Transverse colon (tissue), 4 donors: Measurements from ENCODE around the gene GPR108. TPM values are rescaled to one million over a fixed set of nuclear protein-coding genes. Genes with fewer than 3 reads are reported as not detected.

Experiments
- DNase-seq: peaks from one replicate; pipeline ENCODE4 v3.0.0-alpha.2; 2019
- H3K27ac ChIP-seq, 4 donors: fragments of 200-600 bp; sonication (generic); 2 replicates each; pipeline ENCODE4 v1.5.1; 2016 to 2018; ENCODE audit warnings: inconsistent platforms in 4 of 4
- H3K27me3 ChIP-seq: fragments of 200-600 bp; sonication (generic); 2 replicates; pipeline ENCODE4 v1.5.1; 2017; ENCODE audit warnings: inconsistent platforms
- H3K36me3 ChIP-seq, 4 donors: fragments of 200-600 bp; sonication (generic); 2 replicates each; pipeline ENCODE4 v1.5.1; 2017 to 2019; ENCODE audit warnings: inconsistent platforms in 4 of 4
- H3K4me1 ChIP-seq, 4 donors: fragments of 200-600 bp; sonication (generic); 2 replicates each; pipeline ENCODE4 v1.5.1; 2017 to 2020; ENCODE audit warnings: inconsistent platforms in 4 of 4
- H3K4me3 ChIP-seq, 4 donors: fragments of 200-600 bp; sonication (generic); 1 replicate in 1 of 4; 2 replicates in 3 of 4; pipeline versions ENCODE4 v1.5.1 to v1.6.1; 2017 to 2019; ENCODE audit warnings: inconsistent platforms in 4 of 4
- H3K9me3 ChIP-seq, 2 donors: fragments of 200-600 bp; sonication (generic); 2 replicates each; pipeline ENCODE4 v1.5.1; 2017 to 2019; ENCODE audit warnings: inconsistent platforms in 2 of 2
- EP300 ChIP-seq: sonication (generic); formaldehyde crosslinking; IDR thresholded peaks from one replicate; pipeline ENCODE4 v1.6.1; 2017; ENCODE audit warnings: antibody characterized with exemption, low read depth
- POLR2A ChIP-seq: fragments of 450-650 bp; IDR thresholded peaks from one replicate; pipeline ENCODE4 v1.6.1; 2016; ENCODE audit warnings: antibody characterized with exemption, mild to moderate bottlenecking, moderate library complexity
- POLR2AphosphoS5 ChIP-seq, 3 donors: sonication (generic); formaldehyde crosslinking; IDR thresholded peaks; one replicate each; pipeline ENCODE4 v1.6.1; 2016; ENCODE audit warnings: antibody characterized with exemption in 3 of 3
- WGBS, 2 donors: methylation state at CpG; one replicate each; pipeline ENCODE4 v1.1.5; 2018; ENCODE audit warnings: low coverage in 1 of 2; 5-methylcytosine and 5-hydroxymethylcytosine counted together
- in situ Hi-C, 4 donors: fragments of 200-750 bp; cut with MboI; loops; one replicate each; pipeline versions ENCODE4 v1.15.0 to v1.15.1; 2017; ENCODE audit warnings: low sequenced_read_pairs in 3 of 4, low pct_ligation_motif_present in 1 of 4, low pct_unique_long_range_greater_than_20kb in 1 of 4
- intact Hi-C: fragments of 100-400 bp; cut with DNase I; formaldehyde crosslinking; loops from one replicate; pipeline ENCODE4 v1.15.1; 2023; ENCODE audit warnings: low total_unique reads
- total RNA-seq, 4 donors: library from RNA; depleted of rRNA; stranded (reverse); fragments of >200 nt; gene quantifications; one replicate each; pipeline ENCODE4 v1.1.0, GENCODE V29; 2016
- TF ChIP-seq, protein P1 (sequence below), 5 experiments: fragments of 200-600 bp in 3 of 5; fragments of 450-650 bp in 2 of 5; sonication (generic) in 3 of 5; IDR thresholded peaks; 1 replicate in 2 of 5; 2 replicates in 3 of 5; pipeline ENCODE4 v1.5.1; 2016 to 2017; ENCODE audit warnings: antibody characterized with exemption in 5 of 5, inconsistent platforms in 3 of 5, mild to moderate bottlenecking in 2 of 5, moderate library complexity in 1 of 5

Gene GPR108
- total RNA-seq, 4 donors from 2014 or later = 38.0 to 118 (median 90.6) TPM

DNA sequence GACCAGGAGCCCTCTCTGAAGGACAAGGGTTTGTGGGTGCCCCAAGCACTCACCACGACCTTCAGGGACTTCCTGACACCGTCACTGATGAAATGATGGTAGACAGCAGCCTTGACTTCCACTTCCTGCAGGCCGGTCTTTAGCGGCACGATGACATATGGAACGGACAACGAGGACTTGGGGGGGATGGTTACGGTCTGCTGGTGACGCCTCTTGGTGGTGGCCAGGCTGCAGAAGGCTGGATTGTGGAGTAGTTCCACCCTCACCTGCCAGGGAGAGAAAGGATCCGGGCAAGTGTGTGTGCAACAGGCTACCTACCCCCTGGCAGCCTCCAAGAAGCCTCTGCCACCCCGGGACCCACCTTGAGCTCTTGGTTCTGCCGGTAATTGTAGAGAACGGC, 40.1 kb downstream of the GPR108 start:
- WGBS, 2 donors = 66% methylated on average over 13 of the region's 13 CpGs; no CpG with 5 or more reads in 1 of the 2 donors
- in situ Hi-C loops = no loop called here
- no peak for DNase-seq
- H3K4me3 ChIP-seq = no peak overlapping the region
- no peaks in the 10 kb centered on the region for H3K27me3 ChIP-seq
- no peaks in the 10 kb centered on the region for H3K36me3 ChIP-seq
- H3K27ac ChIP-seq = no peak overlapping the region
- intact Hi-C loops = no loop called here
- no peaks in the 10 kb centered on the region for H3K9me3 ChIP-seq
- no peaks in the 10 kb centered on the region for H3K4me1 ChIP-seq
- TF ChIP-seq, protein P1, sequence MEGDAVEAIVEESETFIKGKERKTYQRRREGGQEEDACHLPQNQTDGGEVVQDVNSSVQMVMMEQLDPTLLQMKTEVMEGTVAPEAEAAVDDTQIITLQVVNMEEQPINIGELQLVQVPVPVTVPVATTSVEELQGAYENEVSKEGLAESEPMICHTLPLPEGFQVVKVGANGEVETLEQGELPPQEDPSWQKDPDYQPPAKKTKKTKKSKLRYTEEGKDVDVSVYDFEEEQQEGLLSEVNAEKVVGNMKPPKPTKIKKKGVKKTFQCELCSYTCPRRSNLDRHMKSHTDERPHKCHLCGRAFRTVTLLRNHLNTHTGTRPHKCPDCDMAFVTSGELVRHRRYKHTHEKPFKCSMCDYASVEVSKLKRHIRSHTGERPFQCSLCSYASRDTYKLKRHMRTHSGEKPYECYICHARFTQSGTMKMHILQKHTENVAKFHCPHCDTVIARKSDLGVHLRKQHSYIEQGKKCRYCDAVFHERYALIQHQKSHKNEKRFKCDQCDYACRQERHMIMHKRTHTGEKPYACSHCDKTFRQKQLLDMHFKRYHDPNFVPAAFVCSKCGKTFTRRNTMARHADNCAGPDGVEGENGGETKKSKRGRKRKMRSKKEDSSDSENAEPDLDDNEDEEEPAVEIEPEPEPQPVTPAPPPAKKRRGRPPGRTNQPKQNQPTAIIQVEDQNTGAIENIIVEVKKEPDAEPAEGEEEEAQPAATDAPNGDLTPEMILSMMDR (IDR thresholded peaks at IDR 0.05) = no peak
- TF ChIP-seq POLR2A = no peak
- TF ChIP-seq EP300 = no peak
- TF ChIP-seq POLR2AphosphoS5 (IDR thresholded peaks at IDR 0.05) = no peak

DNA sequence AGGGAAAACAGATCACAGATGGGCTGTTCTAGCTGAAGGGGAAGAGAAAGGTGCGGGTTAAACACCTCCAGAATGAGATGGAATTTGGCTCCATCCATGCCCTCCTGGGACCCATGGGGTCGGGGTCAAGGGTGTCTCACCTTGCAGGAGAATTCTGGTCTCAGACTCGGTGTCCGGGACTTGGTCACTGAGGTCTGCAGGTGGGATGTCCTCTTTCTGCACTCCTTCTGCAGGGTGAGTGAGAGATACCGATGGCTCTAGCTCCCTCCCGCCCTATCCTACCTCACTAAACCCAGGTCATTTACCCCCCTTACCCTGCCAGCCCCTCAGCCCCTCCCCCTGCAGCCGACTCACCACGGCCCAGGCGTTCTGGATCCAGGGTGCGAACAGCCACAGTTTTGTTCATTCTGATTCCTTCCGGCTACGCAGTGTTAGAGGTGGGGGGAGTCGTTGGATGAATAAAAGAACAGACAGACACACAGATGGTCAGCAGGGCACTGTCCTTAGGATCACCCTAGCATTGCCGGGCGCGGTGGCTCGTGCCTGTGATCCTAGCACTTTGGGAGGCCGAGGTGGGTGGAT, 41.0 kb downstream of the GPR108 start:
- Histone ChIP-seq H3K4me1 (no peaks in the 10 kb centered on the region), H3K27ac (no peak overlapping the region), H3K4me3 (no peak overlapping the region), H3K27me3 (no peaks in the 10 kb centered on the region), H3K36me3 (no peaks in the 10 kb centered on the region), H3K9me3 (no peaks in the 10 kb centered on the region)
- intact Hi-C loops (no loop called here), in situ Hi-C loops (no loop called here)
- no peak for DNase-seq
- TF ChIP-seq POLR2A (no peak), POLR2AphosphoS5 (IDR thresholded peaks at IDR 0.05) (no peak), EP300 (no peak)
- TF ChIP-seq, protein P1 (IDR thresholded peaks at IDR 0.05) = no peak
- 89% methylated on average over 18 of the region's 18 CpGs; no CpG with 5 or more reads in 1 of the 2 donors for WGBS, 2 donors

DNA sequence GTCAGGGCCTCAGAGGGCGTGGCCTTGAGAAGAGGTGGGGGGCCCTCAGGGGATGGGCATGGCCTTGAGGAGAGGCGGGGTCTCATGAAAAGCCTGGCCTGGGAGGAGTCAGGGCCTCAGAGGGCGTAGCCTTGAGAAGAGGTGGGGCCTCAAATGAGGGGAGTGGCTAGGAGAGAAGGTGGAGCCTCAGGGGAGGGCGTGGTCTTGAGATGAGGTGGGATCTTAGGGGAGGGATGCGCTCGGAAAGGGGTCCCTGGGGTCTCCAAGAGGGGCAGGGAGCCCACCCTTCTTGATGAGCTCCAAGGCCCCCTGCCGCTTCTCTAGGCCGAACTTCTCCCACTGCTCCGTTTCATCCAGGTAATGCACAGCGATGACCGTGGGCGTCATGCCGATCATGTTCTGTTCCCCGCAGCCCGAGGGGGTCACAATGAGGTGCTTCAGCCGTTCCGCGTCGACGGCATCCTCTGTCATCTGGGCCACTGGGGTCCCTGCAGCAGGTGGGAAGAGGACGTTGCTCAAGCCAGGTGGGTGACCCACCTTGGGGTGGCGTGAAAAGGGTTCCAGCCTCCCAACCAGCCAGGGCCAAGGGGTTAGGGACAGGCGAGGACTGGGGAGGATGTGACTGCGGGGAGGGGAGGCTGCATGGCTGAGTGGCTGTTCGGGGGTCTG, 43.1 kb downstream of the GPR108 start:
- WGBS, 2 donors = 85 to 96% methylated on average over 4 to 25 of the region's 25 CpGs
- Histone ChIP-seq H3K4me3 (no peak overlapping the region), H3K4me1 (no peaks in the 10 kb centered on the region), H3K36me3 (no peaks in the 10 kb centered on the region), H3K27ac (no peak overlapping the region), H3K27me3 (no peaks in the 10 kb centered on the region), H3K9me3 (no peaks in the 10 kb centered on the region)
- DNase-seq = no peak
- in situ Hi-C loops = no loop called here
- intact Hi-C loops = no loop called here
- TF ChIP-seq EP300 (no peak), POLR2AphosphoS5 (IDR thresholded peaks at IDR 0.05) (no peak), POLR2A (no peak)
- TF ChIP-seq, protein P1 (IDR thresholded peaks at IDR 0.05) = no peak

DNA sequence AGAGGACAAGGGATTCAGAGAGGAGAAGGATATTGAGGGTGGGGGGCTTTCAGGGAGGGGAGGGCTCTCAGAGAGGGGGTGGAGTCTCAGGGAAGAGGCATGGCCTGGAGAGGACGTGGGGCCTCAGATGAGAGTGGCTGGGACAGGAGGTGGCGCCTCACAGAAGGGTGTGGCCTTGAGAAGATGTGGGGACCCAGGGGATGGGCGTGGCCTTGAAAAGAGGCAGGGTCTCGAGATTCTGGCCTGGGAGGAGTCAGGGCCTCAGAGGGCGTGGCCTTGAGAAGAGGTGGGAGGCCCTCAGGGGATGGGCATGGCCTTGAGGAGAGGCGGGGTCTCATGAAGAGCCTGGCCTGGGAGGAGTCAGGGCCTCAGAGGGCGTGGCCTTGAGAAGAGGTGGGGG, 43.7 kb downstream of the GPR108 start:
- in situ Hi-C loops = no loop called here
- Histone ChIP-seq H3K27me3 (no peaks in the 10 kb centered on the region), H3K4me3 (no peak overlapping the region), H3K27ac (no peak overlapping the region), H3K9me3 (no peaks in the 10 kb centered on the region), H3K36me3 (no peaks in the 10 kb centered on the region), H3K4me1 (no peaks in the 10 kb centered on the region)
- 68% methylated on average over 6 of the region's 7 CpGs; no CpG with 5 or more reads in 1 of the 2 donors for WGBS, 2 donors
- intact Hi-C loops = no loop called here
- DNase-seq = no peak
- TF ChIP-seq EP300 (no peak), POLR2AphosphoS5 (IDR thresholded peaks at IDR 0.05) (no peak), POLR2A (no peak)
- TF ChIP-seq, protein P1 (IDR thresholded peaks at IDR 0.05) = no peak
